GM12892 (cell line): ENCODE results near the gene KDM5A.

Experiments used
- POLR2A ChIP-seq: IDR thresholded peaks from 2 replicates; pipeline ENCODE4 v1.6.1; 2011; ENCODE audit warnings: low read depth, low read length, control low read depth
- POLR2AphosphoS5 ChIP-seq: IDR thresholded peaks from 2 replicates; pipeline ENCODE4 v1.6.1; 2011; ENCODE audit warnings: low read depth, low read length, control low read depth

DNA sequence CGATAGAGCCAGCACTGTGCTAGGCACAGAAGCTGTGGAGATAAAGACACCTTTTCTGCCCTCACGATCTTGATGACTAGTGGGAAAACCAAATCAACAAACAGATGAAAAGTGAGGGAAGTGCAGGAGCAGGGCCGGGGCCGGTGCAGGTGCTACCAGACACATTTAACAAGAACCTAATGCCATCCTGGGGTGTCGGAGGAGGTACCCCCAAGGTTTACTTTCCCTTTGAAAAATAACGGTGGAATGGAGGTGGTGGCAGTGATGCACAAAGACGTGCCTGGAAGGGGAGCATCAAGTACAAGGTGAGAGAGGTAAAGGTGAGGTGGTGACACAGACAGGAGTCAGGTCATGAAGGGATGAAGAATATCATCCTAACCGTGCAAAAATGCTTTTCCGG, 148.6 kb downstream of the KDM5A start:
- TF ChIP-seq POLR2A (no peak), POLR2AphosphoS5 (no peak)
